Measurements from ENCODE around the gene DNALI1.

- peak; percentile 98 for TF ChIP-seq POLR2AphosphoS5 (IDR thresholded peaks at IDR 0.05; ENCODE audit: borderline replicate concordance, low read depth, low read length)
- TF ChIP-seq FOXP2 (optimal IDR thresholded peaks at IDR 0.05; ENCODE audit: control extremely low read depth, extremely low read length, insufficient read depth), result no peak
- TF ChIP-seq EZH2 (IDR thresholded peaks at IDR 0.05), result no peak
These were observed 38.9 kb downstream of the DNALI1 start, which contains the start of gene GNL2 for GRCh38 chr1:37595440-37596181.
